Adrenal gland (tissue), 5 donors: ENCODE results near the gene TENT4A.

ENCODE experiments used
- CTCF ChIP-seq, 6 experiments: fragments of 450-650 bp in 4 of 6; fragments of 200-600 bp in 2 of 6; sonication (generic) in 1 of 6; IDR thresholded peaks; 1 replicate in 5 of 6; 2 replicates in 1 of 6; pipeline versions ENCODE4 v1.5.1 to v1.8.0; 2016 to 2021; ENCODE audit warnings: antibody characterized with exemption in 6 of 6, mild to moderate bottlenecking in 2 of 6, moderate library complexity in 1 of 6
- POLR2A ChIP-seq, 2 donors: fragments of 450-650 bp; IDR thresholded peaks; one replicate each; pipeline ENCODE4 v1.6.1; 2017; ENCODE audit warnings: antibody characterized with exemption in 2 of 2, mild to moderate bottlenecking in 2 of 2, moderate library complexity in 1 of 2
- donor health status: DM: no; HTN: no; CAD: no.

DNA sequence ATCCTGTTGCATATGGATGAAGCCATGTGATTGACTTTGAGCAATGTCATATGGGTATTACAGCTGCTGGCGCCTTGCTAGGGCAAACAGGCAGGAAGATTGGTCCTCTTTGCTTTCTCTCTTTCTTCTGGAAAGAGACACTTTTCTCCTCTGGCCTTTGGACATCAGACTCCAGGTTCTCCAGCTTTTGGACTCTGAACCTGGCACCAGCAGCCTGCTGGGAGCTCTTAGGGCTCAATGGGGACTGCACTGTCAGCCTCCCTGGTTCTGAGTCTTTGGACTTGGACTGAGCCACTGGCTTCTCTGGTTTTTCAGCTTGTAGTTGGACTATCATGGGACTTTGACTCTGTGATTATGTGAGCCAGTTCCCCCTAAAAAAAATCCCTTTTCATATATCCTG is 34.8 kb upstream of the TENT4A start:
- no peak for TF ChIP-seq CTCF (IDR thresholded peaks at IDR 0.05)
- TF ChIP-seq POLR2A (IDR thresholded peaks at IDR 0.05), result no peak
